ENCODE measurements around the gene PRPF40A.

PRPF40A gene

DNA sequence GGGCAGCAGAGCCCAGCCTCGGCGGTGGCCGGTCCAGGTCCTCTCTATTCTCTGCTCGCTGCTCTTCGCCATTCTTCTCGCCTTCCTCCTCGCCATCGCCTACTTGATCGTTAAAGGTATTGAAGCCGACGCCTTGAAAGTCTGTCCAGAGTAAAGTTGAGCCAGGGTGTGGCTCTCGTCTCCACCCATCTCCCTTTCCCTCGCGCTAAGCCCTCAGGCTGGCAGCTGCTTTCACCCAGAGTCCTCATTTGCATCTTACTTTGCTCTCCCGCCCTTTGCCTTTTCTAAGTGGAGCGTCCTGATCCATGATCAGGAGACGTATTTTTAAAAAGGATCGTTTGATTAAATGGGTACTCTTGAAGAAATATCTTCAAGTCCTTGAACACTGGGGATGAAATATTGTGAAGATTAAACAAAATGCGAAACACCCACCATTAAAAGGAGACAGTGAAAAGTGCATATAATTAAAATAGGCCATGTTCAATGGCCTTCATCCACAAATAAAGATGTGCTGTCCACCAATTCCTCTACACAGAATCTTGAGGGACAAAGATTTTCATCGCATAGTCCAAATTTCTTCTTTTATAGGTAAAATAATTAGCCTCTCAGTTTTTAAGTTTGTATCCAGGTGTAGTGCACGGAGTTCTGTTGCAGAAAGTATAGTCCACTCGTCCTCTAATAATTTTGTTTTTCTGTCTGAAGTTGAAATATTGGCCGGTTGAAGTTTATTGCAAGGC, 1.8 kb upstream of the PRPF40A start (continued):
- TF ChIP-seq ZNF843 (tag by site-specific recombination; IDR thresholded peaks at IDR 0.05) (no peak), KLF1 (tag by site-specific recombination; IDR thresholded peaks at IDR 0.05) (peak; percentile 85), ZNF785 (tag by site-specific recombination; IDR thresholded peaks at IDR 0.05) (no peak), SETDB1 (IDR thresholded peaks at IDR 0.05; ENCODE audit: insufficient read length, low read length) (no peak), ZSCAN18 (tag by site-specific recombination; IDR thresholded peaks at IDR 0.05) (no peak), ZNF24 (tag by site-specific recombination; IDR thresholded peaks at IDR 0.05) (no peak), ZNF626 (tag by site-specific recombination; IDR thresholded peaks at IDR 0.05) (no peak), ZNF837 (tag by site-specific recombination; IDR thresholded peaks at IDR 0.05) (no peak), ZNF404 (tag by site-specific recombination; IDR thresholded peaks at IDR 0.05) (no peak), ZBTB17 (tag by site-specific recombination; IDR thresholded peaks at IDR 0.05) (peak; percentile 94), MYNN (tag by site-specific recombination; IDR thresholded peaks at IDR 0.05; ENCODE audit: borderline replicate concordance) (no peak), ZNF146 (tag by site-specific recombination; IDR thresholded peaks at IDR 0.05) (no peak), HOXC10 (CRISPR knock-in tag; IDR thresholded peaks at IDR 0.05) (no peak), OVOL3 (tag by site-specific recombination; IDR thresholded peaks at IDR 0.05) (no peak), ZBTB21 (tag by site-specific recombination; IDR thresholded peaks at IDR 0.05) (no peak), GLI2 (tag by site-specific recombination; IDR thresholded peaks at IDR 0.05; ENCODE audit: borderline replicate concordance, low read depth) (no peak), ZNF624 (tag by site-specific recombination; IDR thresholded peaks at IDR 0.05) (no peak), ZNF548 (tag by site-specific recombination; IDR thresholded peaks at IDR 0.05) (no peak), ZFHX2 (tag by site-specific recombination; conservative IDR thresholded peaks at IDR 0.05) (no peak), TRIM28 (IDR thresholded peaks at IDR 0.05; ENCODE audit: borderline replicate concordance, low read length) (no peak), BCL6B (tag by site-specific recombination; IDR thresholded peaks at IDR 0.05) (no peak), ZNF112 (tag by site-specific recombination; IDR thresholded peaks at IDR 0.05) (no peak), ZNF223 (tag by site-specific recombination; IDR thresholded peaks at IDR 0.05) (no peak), ZNF280D (tag by site-specific recombination; IDR thresholded peaks at IDR 0.05) (no peak), HOXA7 (CRISPR knock-in tag; IDR thresholded peaks at IDR 0.05; ENCODE audit: borderline replicate concordance) (no peak), ZBTB20 (tag by site-specific recombination; IDR thresholded peaks at IDR 0.05) (peak; percentile 8; the same call in 1 of the 2 replicates), ZNF23 (tag by site-specific recombination; IDR thresholded peaks at IDR 0.05; ENCODE audit: borderline replicate concordance) (no peak), ZNF10 (tag by site-specific recombination; IDR thresholded peaks at IDR 0.05) (peak; percentile 80)
- TF ChIP-seq, protein P1, sequence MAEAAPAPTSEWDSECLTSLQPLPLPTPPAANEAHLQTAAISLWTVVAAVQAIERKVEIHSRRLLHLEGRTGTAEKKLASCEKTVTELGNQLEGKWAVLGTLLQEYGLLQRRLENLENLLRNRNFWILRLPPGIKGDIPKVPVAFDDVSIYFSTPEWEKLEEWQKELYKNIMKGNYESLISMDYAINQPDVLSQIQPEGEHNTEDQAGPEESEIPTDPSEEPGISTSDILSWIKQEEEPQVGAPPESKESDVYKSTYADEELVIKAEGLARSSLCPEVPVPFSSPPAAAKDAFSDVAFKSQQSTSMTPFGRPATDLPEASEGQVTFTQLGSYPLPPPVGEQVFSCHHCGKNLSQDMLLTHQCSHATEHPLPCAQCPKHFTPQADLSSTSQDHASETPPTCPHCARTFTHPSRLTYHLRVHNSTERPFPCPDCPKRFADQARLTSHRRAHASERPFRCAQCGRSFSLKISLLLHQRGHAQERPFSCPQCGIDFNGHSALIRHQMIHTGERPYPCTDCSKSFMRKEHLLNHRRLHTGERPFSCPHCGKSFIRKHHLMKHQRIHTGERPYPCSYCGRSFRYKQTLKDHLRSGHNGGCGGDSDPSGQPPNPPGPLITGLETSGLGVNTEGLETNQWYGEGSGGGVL (tag by site-specific recombination; IDR thresholded peaks at IDR 0.05), result no peak
- TF ChIP-seq, protein P2, sequence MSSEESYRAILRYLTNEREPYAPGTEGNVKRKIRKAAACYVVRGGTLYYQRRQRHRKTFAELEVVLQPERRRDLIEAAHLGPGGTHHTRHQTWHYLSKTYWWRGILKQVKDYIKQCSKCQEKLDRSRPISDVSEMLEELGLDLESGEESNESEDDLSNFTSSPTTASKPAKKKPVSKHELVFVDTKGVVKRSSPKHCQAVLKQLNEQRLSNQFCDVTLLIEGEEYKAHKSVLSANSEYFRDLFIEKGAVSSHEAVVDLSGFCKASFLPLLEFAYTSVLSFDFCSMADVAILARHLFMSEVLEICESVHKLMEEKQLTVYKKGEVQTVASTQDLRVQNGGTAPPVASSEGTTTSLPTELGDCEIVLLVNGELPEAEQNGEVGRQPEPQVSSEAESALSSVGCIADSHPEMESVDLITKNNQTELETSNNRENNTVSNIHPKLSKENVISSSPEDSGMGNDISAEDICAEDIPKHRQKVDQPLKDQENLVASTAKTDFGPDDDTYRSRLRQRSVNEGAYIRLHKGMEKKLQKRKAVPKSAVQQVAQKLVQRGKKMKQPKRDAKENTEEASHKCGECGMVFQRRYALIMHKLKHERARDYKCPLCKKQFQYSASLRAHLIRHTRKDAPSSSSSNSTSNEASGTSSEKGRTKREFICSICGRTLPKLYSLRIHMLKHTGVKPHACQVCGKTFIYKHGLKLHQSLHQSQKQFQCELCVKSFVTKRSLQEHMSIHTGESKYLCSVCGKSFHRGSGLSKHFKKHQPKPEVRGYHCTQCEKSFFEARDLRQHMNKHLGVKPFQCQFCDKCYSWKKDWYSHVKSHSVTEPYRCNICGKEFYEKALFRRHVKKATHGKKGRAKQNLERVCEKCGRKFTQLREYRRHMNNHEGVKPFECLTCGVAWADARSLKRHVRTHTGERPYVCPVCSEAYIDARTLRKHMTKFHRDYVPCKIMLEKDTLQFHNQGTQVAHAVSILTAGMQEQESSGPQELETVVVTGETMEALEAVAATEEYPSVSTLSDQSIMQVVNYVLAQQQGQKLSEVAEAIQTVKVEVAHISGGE (tag by site-specific recombination; conservative IDR thresholded peaks at IDR 0.05; ENCODE audit: low read depth), result 0 out of 2 replicates have a peak, but pooled peaks have one; percentile 9
